Measurements from ENCODE around the gene CTPS1. TPM values are rescaled to one million over a fixed set of nuclear protein-coding genes. Genes with fewer than 3 reads are reported as not detected.

The CTPS1 gene
- total and polyA plus RNA-seq, 2 of the 13 experiments (the other 11 are each of a cell fraction or from before 2014, with no cell fraction given): 9.6 to 42.8 TPM

DNA sequence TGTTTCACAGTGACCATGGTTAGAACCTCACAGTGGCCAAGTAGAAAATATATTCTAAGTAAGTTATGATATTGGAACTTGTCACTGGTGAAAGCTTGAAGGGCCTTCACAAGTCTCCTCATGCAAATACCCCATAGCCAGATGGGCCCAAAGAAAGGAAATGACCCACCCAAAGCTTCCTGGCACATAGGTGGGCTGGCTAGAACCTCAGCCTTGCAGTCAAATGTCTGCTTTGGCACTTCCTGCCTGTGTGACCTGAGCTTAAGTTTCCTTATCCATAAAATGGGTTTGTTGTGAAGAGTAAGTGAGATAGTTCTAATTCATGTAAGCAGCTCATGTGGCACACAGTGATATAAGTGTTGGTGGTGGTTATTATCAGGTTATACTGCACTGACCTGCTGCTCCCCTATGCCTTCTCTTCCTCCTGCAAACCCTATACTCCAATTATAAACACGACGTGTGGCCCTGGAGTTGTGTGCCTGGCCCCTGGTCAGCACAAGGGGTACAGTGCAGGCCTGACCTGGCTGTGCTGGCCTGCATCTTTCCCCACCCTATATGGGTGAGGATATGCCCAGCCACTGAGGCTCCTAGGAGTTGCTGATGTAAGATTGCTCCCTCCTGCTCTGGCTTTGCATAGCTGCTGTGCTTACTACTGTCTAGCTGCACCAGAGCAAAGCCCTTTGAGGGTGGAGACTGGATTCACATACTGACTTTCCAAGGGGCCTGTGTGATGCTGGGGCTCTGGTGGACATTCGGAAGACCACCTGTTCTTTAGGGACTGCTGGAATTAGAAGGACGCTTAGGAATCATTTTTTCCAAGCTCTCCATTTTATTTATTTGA is 46.7 kb downstream of the CTPS1 start:
- TF ChIP-seq, protein P1, sequence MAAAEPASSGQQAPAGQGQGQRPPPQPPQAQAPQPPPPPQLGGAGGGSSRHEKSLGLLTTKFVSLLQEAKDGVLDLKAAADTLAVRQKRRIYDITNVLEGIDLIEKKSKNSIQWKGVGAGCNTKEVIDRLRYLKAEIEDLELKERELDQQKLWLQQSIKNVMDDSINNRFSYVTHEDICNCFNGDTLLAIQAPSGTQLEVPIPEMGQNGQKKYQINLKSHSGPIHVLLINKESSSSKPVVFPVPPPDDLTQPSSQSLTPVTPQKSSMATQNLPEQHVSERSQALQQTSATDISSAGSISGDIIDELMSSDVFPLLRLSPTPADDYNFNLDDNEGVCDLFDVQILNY (CRISPR knock-in tag; conservative IDR thresholded peaks at IDR 0.05): no peak
- TF ChIP-seq, protein P2, sequence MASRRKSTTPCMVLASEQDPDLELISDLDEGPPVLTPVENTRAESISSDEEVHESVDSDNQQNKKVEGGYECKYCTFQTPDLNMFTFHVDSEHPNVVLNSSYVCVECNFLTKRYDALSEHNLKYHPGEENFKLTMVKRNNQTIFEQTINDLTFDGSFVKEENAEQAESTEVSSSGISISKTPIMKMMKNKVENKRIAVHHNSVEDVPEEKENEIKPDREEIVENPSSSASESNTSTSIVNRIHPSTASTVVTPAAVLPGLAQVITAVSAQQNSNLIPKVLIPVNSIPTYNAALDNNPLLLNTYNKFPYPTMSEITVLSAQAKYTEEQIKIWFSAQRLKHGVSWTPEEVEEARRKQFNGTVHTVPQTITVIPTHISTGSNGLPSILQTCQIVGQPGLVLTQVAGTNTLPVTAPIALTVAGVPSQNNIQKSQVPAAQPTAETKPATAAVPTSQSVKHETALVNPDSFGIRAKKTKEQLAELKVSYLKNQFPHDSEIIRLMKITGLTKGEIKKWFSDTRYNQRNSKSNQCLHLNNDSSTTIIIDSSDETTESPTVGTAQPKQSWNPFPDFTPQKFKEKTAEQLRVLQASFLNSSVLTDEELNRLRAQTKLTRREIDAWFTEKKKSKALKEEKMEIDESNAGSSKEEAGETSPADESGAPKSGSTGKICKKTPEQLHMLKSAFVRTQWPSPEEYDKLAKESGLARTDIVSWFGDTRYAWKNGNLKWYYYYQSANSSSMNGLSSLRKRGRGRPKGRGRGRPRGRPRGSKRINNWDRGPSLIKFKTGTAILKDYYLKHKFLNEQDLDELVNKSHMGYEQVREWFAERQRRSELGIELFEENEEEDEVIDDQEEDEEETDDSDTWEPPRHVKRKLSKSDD (CRISPR knock-in tag; IDR thresholded peaks at IDR 0.05; ENCODE audit: low read depth): no peak
- TF ChIP-seq, protein P3, sequence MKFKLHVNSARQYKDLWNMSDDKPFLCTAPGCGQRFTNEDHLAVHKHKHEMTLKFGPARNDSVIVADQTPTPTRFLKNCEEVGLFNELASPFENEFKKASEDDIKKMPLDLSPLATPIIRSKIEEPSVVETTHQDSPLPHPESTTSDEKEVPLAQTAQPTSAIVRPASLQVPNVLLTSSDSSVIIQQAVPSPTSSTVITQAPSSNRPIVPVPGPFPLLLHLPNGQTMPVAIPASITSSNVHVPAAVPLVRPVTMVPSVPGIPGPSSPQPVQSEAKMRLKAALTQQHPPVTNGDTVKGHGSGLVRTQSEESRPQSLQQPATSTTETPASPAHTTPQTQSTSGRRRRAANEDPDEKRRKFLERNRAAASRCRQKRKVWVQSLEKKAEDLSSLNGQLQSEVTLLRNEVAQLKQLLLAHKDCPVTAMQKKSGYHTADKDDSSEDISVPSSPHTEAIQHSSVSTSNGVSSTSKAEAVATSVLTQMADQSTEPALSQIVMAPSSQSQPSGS (CRISPR knock-in tag; IDR thresholded peaks at IDR 0.05): no peak
- TF ChIP-seq ZSCAN20 (CRISPR knock-in tag; IDR thresholded peaks at IDR 0.05; ENCODE audit: borderline replicate concordance): no peak
- TF ChIP-seq AGO2 (optimal IDR thresholded peaks at IDR 0.05; ENCODE audit: low read depth, low read length): no peak
- peak; percentile 64 for TF ChIP-seq ZNF629 (CRISPR knock-in tag; conservative IDR thresholded peaks at IDR 0.05)
- TF ChIP-seq, protein P4, sequence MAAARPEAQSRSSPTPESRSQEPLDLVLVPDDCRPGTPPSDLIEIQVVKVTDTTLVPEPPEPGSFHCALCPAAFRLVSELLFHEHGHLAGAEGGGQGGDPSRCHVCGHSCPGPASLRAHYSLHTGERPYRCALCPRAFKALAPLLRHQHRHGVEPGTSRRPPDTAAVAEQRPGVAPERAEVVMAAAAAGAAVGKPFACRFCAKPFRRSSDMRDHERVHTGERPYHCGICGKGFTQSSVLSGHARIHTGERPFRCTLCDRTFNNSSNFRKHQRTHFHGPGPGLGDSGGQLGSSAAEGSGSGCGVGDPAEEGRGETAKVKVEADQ (CRISPR knock-in tag; IDR thresholded peaks at IDR 0.05; ENCODE audit: borderline replicate concordance): no peak
- no peak for TF ChIP-seq ZNF292 (CRISPR knock-in tag; IDR thresholded peaks at IDR 0.05; ENCODE audit: borderline replicate concordance, low read depth)
- 0 out of 4 replicates have a peak, but pooled peaks of 1 of the 2 experiments have one; percentile 16 for TF ChIP-seq POLR2A (IDR thresholded peaks at IDR 0.05; ENCODE audit: insufficient read depth in 1 of 2, low read depth in 2 of 2, low read length in 2 of 2)
- TF ChIP-seq MYC (CRISPR knock-in tag; IDR thresholded peaks at IDR 0.05; ENCODE audit: borderline replicate concordance): no peak
- no peak overlapping the region for H3K27ac ChIP-seq (ENCODE audit: extremely low read length, insufficient read depth, low read length)

More for the DNA sequence above, 46.7 kb downstream of the CTPS1 start:
- Histone ChIP-seq H3K4me2 (ENCODE audit: low read depth, low read length) (no peak overlapping the region), H3K9ac (ENCODE audit: insufficient read depth, low read depth, low read length) (no peak overlapping the region), H3K4me3 (replicated peaks in 1 of 3; ENCODE audit: insufficient read depth in 1 of 3, low read depth in 2 of 3, low read length in 3 of 3) (no peak overlapping the region), H3K79me2 (ENCODE audit: insufficient read depth, low read length) (no peaks in the 10 kb centered on the region), H2AFZ (ENCODE audit: low read length) (no peak overlapping the region), H3K9me3 (ENCODE audit: low read length) (no peaks in the 10 kb centered on the region), H3K27me3 (ENCODE audit: control insufficient read depth in 1 of 2, insufficient read depth in 2 of 2, low read length in 2 of 2) (no peaks in the 10 kb centered on the region), H4K20me1 (ENCODE audit: insufficient read depth, low read length) (no peaks in the 10 kb centered on the region; the same call in 1 of the 2 replicates), H3K36me3 (replicated peaks in 1 of 2; ENCODE audit: control insufficient read depth in 1 of 2, insufficient read depth in 2 of 2, low read length in 2 of 2) (peaks cover 5 to 24% of the 10 kb centered on the region in 2 experiments), H3K4me1 (ENCODE audit: insufficient read depth, low read length) (peaks cover 17% of the 10 kb centered on the region)
- intact Hi-C loops (cut with micrococcal nuclease; ENCODE audit: unreplicated experiment): no loop called here
- in situ Hi-C loops (cut with HindIII; ENCODE audit: extremely low pct_ligation_motif_present, low pct_unique_long_range_greater_than_20kb): no loop called here
- WGBS (ENCODE audit: low lambda C conversion rate): 100% methylated on average over 2 of the region's 4 CpGs
- ChIA-PET CTCF (ENCODE audit: low intra/inter-chr PET ratio, low total read pairs) (no interaction called here), POLR2A (no interaction called here)
- ATAC-seq (no peak), DNase-seq (ENCODE audit: low spot score) (no peak), FAIRE-seq (no peak)
- BruUV-seq (replicated peaks): no TSS peak
